22Rv1 (cell line): ENCODE measurements around the gene SNX18.

Experiments
- CTCF ChIP-seq: fragments of 450-650 bp; IDR thresholded peaks from 2 replicates; pipeline ENCODE4 v1.5.1; 2017; ENCODE audit warnings: mild to moderate bottlenecking
- ZFX ChIP-seq: fragments of 450-650 bp; IDR thresholded peaks from 2 replicates; pipeline ENCODE4 v1.6.1; 2017; ENCODE audit warnings: antibody characterized with exemption, borderline replicate concordance

DNA sequence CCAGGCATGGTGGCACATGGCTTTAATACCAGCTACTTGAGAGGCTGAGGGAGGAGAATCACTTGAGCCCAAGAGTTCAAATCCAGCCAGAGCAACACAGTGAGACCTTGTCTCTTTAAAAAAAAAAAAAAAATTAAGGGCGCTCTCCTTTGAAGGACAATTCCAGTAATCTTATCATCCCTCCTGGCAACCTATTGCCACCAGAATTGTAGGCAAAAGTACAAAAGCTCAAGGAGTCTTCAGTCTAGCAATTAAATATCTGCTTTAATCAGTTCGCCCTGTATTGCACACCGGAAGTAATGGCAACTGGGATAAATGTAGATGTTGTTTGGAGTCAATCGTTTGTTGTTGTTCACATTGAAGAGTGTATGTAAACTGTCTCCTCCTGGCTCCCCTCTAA is 7.7 kb downstream of the SNX18 start:
- TF ChIP-seq CTCF: no peak
- no peak for TF ChIP-seq ZFX
